ENCODE results near the gene CHPT1. TPM values are rescaled to one million over a fixed set of nuclear protein-coding genes. Genes with fewer than 3 reads are reported as not detected.
A peak's percentile ranks its signal among the peaks of the same experiment; 100 is the strongest.

CHPT1 gene
- total and polyA plus RNA-seq, 9 of the 15 experiments (the other 6 are each of a cell fraction or from before 2014, with no cell fraction given) = 15.3 to 210 (median 91.9) TPM

GRCh38 chr12:101697930-101698799 lies 725 bp downstream of the CHPT1 start (continued):
- TF ChIP-seq HDAC6 (IDR thresholded peaks at IDR 0.05; ENCODE audit: low read depth, low read length) = no peak
- TF ChIP-seq GTF3C2 (IDR thresholded peaks at IDR 0.05; ENCODE audit: borderline replicate concordance, extremely low read depth, insufficient read length) = no peak
- no peak for TF ChIP-seq SMARCA5 (IDR thresholded peaks at IDR 0.05)
- TF ChIP-seq CEBPB (tag; IDR thresholded peaks at IDR 0.05) = peak; percentile 61
- no peak for TF ChIP-seq SMARCC2 (IDR thresholded peaks at IDR 0.05; ENCODE audit: low read depth)
- no peak for TF ChIP-seq OTX1 (CRISPR knock-in tag; IDR thresholded peaks at IDR 0.05)
- TF ChIP-seq ZZZ3 (IDR thresholded peaks at IDR 0.05) = no peak
- TF ChIP-seq ZNF316 (IDR thresholded peaks at IDR 0.05) = no peak
- no peak for TF ChIP-seq ZFP36 (IDR thresholded peaks at IDR 0.05; ENCODE audit: low read depth, low read length, partially characterized antibody)
- TF ChIP-seq ZNF217 (CRISPR knock-in tag; IDR thresholded peaks at IDR 0.05) = no peak
- no peak for TF ChIP-seq MXD1 (CRISPR knock-in tag; IDR thresholded peaks at IDR 0.05; ENCODE audit: borderline replicate concordance, poor library complexity, severe bottlenecking)
- TF ChIP-seq PTRF (tag; IDR thresholded peaks at IDR 0.05) = no peak
- TF ChIP-seq ZNF592 (IDR thresholded peaks at IDR 0.05) = no peak; the same call in 1 of the 2 replicates
- no peak; the same call in 1 of the 2 replicates for TF ChIP-seq MYC (IDR thresholded peaks at IDR 0.05; ENCODE audit: low read depth, low read length)
- TF ChIP-seq MYC (CRISPR knock-in tag; IDR thresholded peaks at IDR 0.05; ENCODE audit: borderline replicate concordance, low read depth) = 0 out of 2 replicates have a peak, but pooled peaks have one; percentile 33
- no peak; the same call in 1 of the 2 replicates for TF ChIP-seq MYBL2 (IDR thresholded peaks at IDR 0.05; ENCODE audit: low read depth)
- no peak for TF ChIP-seq MYBL2 (CRISPR knock-in tag; IDR thresholded peaks at IDR 0.05; ENCODE audit: borderline replicate concordance)

Measured in K562 (cell line).